Epithelial cell of proximal tubule (primary cell): ENCODE data around the gene RPS19. TPM values are rescaled to one million over a fixed set of nuclear protein-coding genes. Genes with fewer than 3 reads are reported as not detected.

Experiments
- DNase-seq: peaks from one replicate; pipeline ENCODE4 v3.0.0-alpha.2; 2011; ENCODE audit warnings: low read depth
- H3K4me3 ChIP-seq: 2 replicates; pipeline ENCODE4 v1.5.1; 2011; ENCODE audit warnings: low read depth, mild to moderate bottlenecking, low read length
- total RNA-seq: library from RNA; depleted of rRNA; stranded (reverse); fragments of >200 nt; gene quantifications from 2 replicates; pipeline ENCODE4 v1.2.3, GENCODE V29; 2015
- TF ChIP-seq, protein P1 (sequence below): conservative IDR thresholded peaks from 2 replicates; pipeline ENCODE4 v1.5.1; 2012; ENCODE audit warnings: low read depth, mild to moderate bottlenecking, low read length

Gene RPS19
- total RNA-seq, 1 donor from 2014 or later = 1,845 TPM

- TF ChIP-seq, protein P1, sequence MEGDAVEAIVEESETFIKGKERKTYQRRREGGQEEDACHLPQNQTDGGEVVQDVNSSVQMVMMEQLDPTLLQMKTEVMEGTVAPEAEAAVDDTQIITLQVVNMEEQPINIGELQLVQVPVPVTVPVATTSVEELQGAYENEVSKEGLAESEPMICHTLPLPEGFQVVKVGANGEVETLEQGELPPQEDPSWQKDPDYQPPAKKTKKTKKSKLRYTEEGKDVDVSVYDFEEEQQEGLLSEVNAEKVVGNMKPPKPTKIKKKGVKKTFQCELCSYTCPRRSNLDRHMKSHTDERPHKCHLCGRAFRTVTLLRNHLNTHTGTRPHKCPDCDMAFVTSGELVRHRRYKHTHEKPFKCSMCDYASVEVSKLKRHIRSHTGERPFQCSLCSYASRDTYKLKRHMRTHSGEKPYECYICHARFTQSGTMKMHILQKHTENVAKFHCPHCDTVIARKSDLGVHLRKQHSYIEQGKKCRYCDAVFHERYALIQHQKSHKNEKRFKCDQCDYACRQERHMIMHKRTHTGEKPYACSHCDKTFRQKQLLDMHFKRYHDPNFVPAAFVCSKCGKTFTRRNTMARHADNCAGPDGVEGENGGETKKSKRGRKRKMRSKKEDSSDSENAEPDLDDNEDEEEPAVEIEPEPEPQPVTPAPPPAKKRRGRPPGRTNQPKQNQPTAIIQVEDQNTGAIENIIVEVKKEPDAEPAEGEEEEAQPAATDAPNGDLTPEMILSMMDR = no peak
- H3K4me3 ChIP-seq = no peak overlapping the region
- DNase-seq = no peak
These were observed 19.0 kb downstream of the RPS19 start for GRCh38 chr19:41879080-41879479.

DNA sequence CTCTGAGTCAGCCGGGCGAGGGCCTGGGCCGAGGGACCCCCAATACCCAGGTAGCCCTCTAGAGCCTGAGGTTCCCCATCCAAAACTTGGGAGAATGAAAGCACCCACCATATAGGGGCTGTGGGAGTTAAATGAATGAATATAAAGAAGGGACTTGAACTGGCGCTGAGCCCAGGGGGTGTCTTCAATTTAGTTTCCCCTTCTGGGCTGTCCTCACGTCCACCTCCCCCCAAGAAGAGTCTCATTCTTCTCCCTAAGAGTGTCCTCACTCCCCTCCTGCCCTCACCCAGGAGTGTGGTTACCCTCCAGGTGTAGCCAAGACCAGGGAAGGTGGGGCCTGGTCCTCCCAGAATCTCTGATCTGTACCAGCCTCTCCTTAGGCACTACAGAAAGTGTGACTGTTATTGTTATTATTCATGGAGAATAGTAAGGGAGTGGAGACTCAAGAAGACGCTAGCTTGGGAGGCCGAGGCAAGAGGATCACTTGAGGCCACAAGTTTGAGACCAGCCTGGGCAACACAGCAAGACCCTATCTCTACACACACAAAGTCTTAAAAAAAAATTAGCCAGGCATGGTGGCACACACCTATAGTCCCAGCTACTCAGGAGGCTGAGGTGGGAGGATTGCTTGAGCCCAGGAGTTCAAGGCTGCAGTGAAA, 19.7 kb downstream of the RPS19 start:
- TF ChIP-seq, protein P1 = no peak
- DNase-seq = no peak
- H3K4me3 ChIP-seq = no peak overlapping the region

- no peak for DNase-seq
- TF ChIP-seq, protein P1 = no peak
- H3K4me3 ChIP-seq = no peak overlapping the region
These were observed 20.3 kb downstream of the RPS19 start for GRCh38 chr19:41880329-41880708.

- no peak for DNase-seq
- TF ChIP-seq, protein P1 = no peak
- peak within 1 kb of the TSS; percentile 98 for H3K4me3 ChIP-seq
These were observed 22.8 kb downstream of the RPS19 start, which contains the start of gene ARHGEF1 for GRCh38 chr19:41882568-41883462. Gene ARHGEF1 (plus strand): TSS chr19:41883184. CDS start chr19:41888083, 4,899 bp downstream.

DNA sequence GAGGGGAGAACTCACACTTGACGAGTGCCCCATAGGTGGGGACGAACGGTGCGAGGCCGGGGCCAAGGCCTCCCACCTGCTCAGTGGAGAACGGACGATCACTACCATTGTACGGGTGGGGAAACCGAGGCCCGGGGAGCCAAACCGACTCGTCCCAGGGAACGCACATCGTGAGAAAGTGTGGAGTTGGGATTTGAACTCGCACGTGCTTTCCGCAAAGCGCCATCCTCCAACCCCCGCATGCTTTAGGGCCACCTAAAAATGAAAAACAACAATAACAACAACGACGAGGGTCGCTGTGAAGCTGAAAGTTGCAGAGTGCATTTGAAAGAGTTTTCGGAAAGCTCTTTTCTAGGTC, 23.4 kb downstream of the RPS19 start:
- no peak for DNase-seq

GRCh38 chr19:41883821-41884733, 24.0 kb downstream of the RPS19 start:
- DNase-seq = peak; percentile 52
- TF ChIP-seq, protein P1 = peak; percentile 9
- peak overlapping the region; percentile 98 for H3K4me3 ChIP-seq

More for the DNA sequence above, 23.4 kb downstream of the RPS19 start:
- TF ChIP-seq, protein P1 = no peak
- peak overlapping the region; percentile 98 for H3K4me3 ChIP-seq
